HG02884 (cell line): Measurements from ENCODE around the gene ZMYM3.

ENCODE experiments used
- ATAC-seq: cut with Tn5 transposase; IDR thresholded peaks from one replicate; pipeline ENCODE4 v1.9.1; 2021; ENCODE audit warnings: mild to moderate bottlenecking, moderate library complexity; ENCODE audit not compliant: unreplicated experiment

Gene ZMYM3

GRCh38 chrX:71253253-71254091 is 468 bp downstream of the ZMYM3 start:
- no peak for ATAC-seq

- no peak for ATAC-seq
These were observed 1.7 kb downstream of the ZMYM3 start for GRCh38 chrX:71252221-71252620.

- ATAC-seq = no peak
These were observed 2.4 kb downstream of the ZMYM3 start for GRCh38 chrX:71251466-71251973.

GRCh38 chrX:71250841-71251240 is 3.1 kb downstream of the ZMYM3 start:
- ATAC-seq = no peak

GRCh38 chrX:71245159-71245558 is 8.8 kb downstream of the ZMYM3 start:
- ATAC-seq = no peak

- no peak for ATAC-seq
These were observed 9.4 kb downstream of the ZMYM3 start for GRCh38 chrX:71244359-71245128.

GRCh38 chrX:71241301-71241700 is 12.6 kb downstream of the ZMYM3 start:
- ATAC-seq = no peak

GRCh38 chrX:71239781-71240180 is 14.2 kb downstream of the ZMYM3 start:
- ATAC-seq = no peak

GRCh38 chrX:71236836-71237235 is 17.1 kb downstream of the ZMYM3 start:
- no peak for ATAC-seq

GRCh38 chrX:71235482-71235881 is 18.5 kb downstream of the ZMYM3 start:
- no peak for ATAC-seq

GRCh38 chrX:71228063-71228642 is 25.8 kb downstream of the ZMYM3 start:
- ATAC-seq = no peak

- ATAC-seq = no peak
These were observed 26.4 kb downstream of the ZMYM3 start for GRCh38 chrX:71227370-71228062.

- no peak for ATAC-seq
These were observed 28.3 kb downstream of the ZMYM3 start for GRCh38 chrX:71225676-71226075.

- no peak for ATAC-seq
These were observed 28.9 kb downstream of the ZMYM3 start for GRCh38 chrX:71225009-71225408.

- ATAC-seq = no peak
These were observed 29.7 kb downstream of the ZMYM3 start for GRCh38 chrX:71224098-71224708.

- ATAC-seq = no peak
These were observed 31.0 kb downstream of the ZMYM3 start, which contains the start of gene GJB1 for GRCh38 chrX:71222929-71223328. TSS of gene GJB1 (plus strand) at chrX:71223224. CDS start at chrX:71223708, 484 bp downstream.

- no peak for ATAC-seq
These were observed 32.8 kb downstream of the ZMYM3 start for GRCh38 chrX:71221145-71221544.

GRCh38 chrX:71217298-71217697 is 36.6 kb downstream of the ZMYM3 start:
- ATAC-seq = no peak

GRCh38 chrX:71216485-71216884 is 37.5 kb downstream of the ZMYM3 start:
- no peak for ATAC-seq

- no peak for ATAC-seq
These were observed 38.5 kb downstream of the ZMYM3 start for GRCh38 chrX:71215338-71215912.
